Calu3 (cell line): ENCODE data around the gene OPHN1. TPM values are rescaled to one million over a fixed set of nuclear protein-coding genes. Genes with fewer than 3 reads are reported as not detected.

Source experiments
- BruUV-seq: library from RNA; stranded (reverse); fragments of 400-500 nt; replicated peaks from 2 replicates; lab custom pipeline; 2021; lab: Mats Ljungman, UMichigan
- CTCF ChIA-PET: fragments of 300-600 bp; sonication (Branson Sonifier 250); formaldehyde crosslinking; loops from one replicate; lab custom pipeline; 2022; ENCODE audit warnings: antibody characterized with exemption; lab: Charles Lee
- DNase-seq: peaks from one replicate; pipeline ENCODE4 v3.0.0; 2022
- H3K27ac Mint-ChIP-seq: one replicate; pipeline ENCODE4 v1.8.0; 2022; ENCODE audit warnings: mixed read lengths; ENCODE audit not compliant: unreplicated experiment
- H3K27me3 Mint-ChIP-seq: one replicate; pipeline ENCODE4 v1.8.0; 2022; ENCODE audit warnings: mixed read lengths; ENCODE audit not compliant: unreplicated experiment
- H3K36me3 Mint-ChIP-seq: one replicate; pipeline ENCODE4 v1.8.0; 2022; ENCODE audit warnings: mild to moderate bottlenecking, moderate library complexity, mixed read lengths; ENCODE audit not compliant: insufficient read depth, unreplicated experiment
- H3K4me1 Mint-ChIP-seq: one replicate; pipeline ENCODE4 v1.8.0; 2022; ENCODE audit warnings: mild to moderate bottlenecking, low read depth, mixed read lengths; ENCODE audit not compliant: unreplicated experiment
- H3K4me3 Mint-ChIP-seq: one replicate; pipeline ENCODE4 v1.8.0; 2022; ENCODE audit warnings: mild to moderate bottlenecking, low read depth, moderate library complexity, mixed read lengths; ENCODE audit not compliant: unreplicated experiment
- H3K9me3 Mint-ChIP-seq: one replicate; pipeline ENCODE4 v1.8.0; 2022; ENCODE audit warnings: low read depth, mixed read lengths; ENCODE audit not compliant: unreplicated experiment
- CTCF ChIP-seq: fragments of 200-600 bp; IDR thresholded peaks from one replicate; pipeline ENCODE4 v1.8.0; 2022; ENCODE audit warnings: antibody characterized with exemption; ENCODE audit not compliant: unreplicated experiment
- intact Hi-C: fragments of 100-400 bp; cut with micrococcal nuclease; formaldehyde crosslinking; loops from one replicate; pipeline ENCODE4 v1.10.0; 2022; ENCODE audit not compliant: unreplicated experiment
- total RNA-seq: library from RNA; stranded (reverse); gene quantifications from 2 replicates; pipeline ENCODE4 v1.2.3, GENCODE V29; 2022

Gene OPHN1
- total RNA-seq, 1 experiment from 2014 or later: 13.1 TPM

- no TSS peak for BruUV-seq
- no peaks in the 10 kb centered on the region for H3K9me3 Mint-ChIP-seq
- H3K4me1 Mint-ChIP-seq: peaks cover 6% of the 10 kb centered on the region
- no peak for DNase-seq
- CTCF ChIA-PET: interaction anchor here (0.7 kb wide), 1 partner anchor 95 kb away, joined by 3 read pairs; no protein-coding TSS in a partner anchor
- H3K4me3 Mint-ChIP-seq: no peak overlapping the region
- H3K27me3 Mint-ChIP-seq: no peaks in the 10 kb centered on the region
- no peak overlapping the region for H3K27ac Mint-ChIP-seq
- H3K36me3 Mint-ChIP-seq: no peaks in the 10 kb centered on the region
- intact Hi-C loops: loop anchor here (10.0 kb wide), 1 partner anchor 96 kb away; no protein-coding TSS in a partner anchor
- TF ChIP-seq CTCF: no peak
Observed at GRCh38 chrX:68048774-68049173, 384.5 kb downstream of the OPHN1 start.

- Mint-ChIP-seq H3K27ac (no peak overlapping the region), H3K9me3 (no peaks in the 10 kb centered on the region), H3K4me1 (no peaks in the 10 kb centered on the region), H3K27me3 (no peaks in the 10 kb centered on the region), H3K4me3 (no peak overlapping the region), H3K36me3 (no peaks in the 10 kb centered on the region)
- intact Hi-C loops: loop anchor here (10.0 kb wide), 1 partner anchor 100 kb away; no protein-coding TSS in a partner anchor
- DNase-seq: no peak
- CTCF ChIA-PET: no interaction called here
- BruUV-seq: no TSS peak
- no peak for TF ChIP-seq CTCF
Observed at GRCh38 chrX:68045008-68045577, 388.2 kb downstream of the OPHN1 start.

GRCh38 chrX:68043713-68044438, 389.4 kb downstream of the OPHN1 start:
- H3K9me3 Mint-ChIP-seq: no peaks in the 10 kb centered on the region
- H3K27ac Mint-ChIP-seq: no peak overlapping the region
- no peak for DNase-seq
- no peaks in the 10 kb centered on the region for H3K36me3 Mint-ChIP-seq
- H3K4me3 Mint-ChIP-seq: no peak overlapping the region
- BruUV-seq: no TSS peak
- CTCF ChIA-PET: no interaction called here
- no peaks in the 10 kb centered on the region for H3K4me1 Mint-ChIP-seq
- intact Hi-C loops: loop anchor here (10.0 kb wide), 1 partner anchor 101 kb away; no protein-coding TSS in a partner anchor
- TF ChIP-seq CTCF: no peak
- no peaks in the 10 kb centered on the region for H3K27me3 Mint-ChIP-seq

- no peak for TF ChIP-seq CTCF
- H3K36me3 Mint-ChIP-seq: no peaks in the 10 kb centered on the region
- H3K4me3 Mint-ChIP-seq: no peak overlapping the region
- no peak for DNase-seq
- H3K4me1 Mint-ChIP-seq: no peaks in the 10 kb centered on the region
- no peaks in the 10 kb centered on the region for H3K27me3 Mint-ChIP-seq
- no TSS peak for BruUV-seq
- intact Hi-C loops: loop anchor here (10.0 kb wide), 1 partner anchor 104 kb away; no protein-coding TSS in a partner anchor
- no peaks in the 10 kb centered on the region for H3K9me3 Mint-ChIP-seq
- CTCF ChIA-PET: interaction anchor here (0.6 kb wide), 1 partner anchor 434 kb away, joined by 7 read pairs; no protein-coding TSS in a partner anchor
- no peak overlapping the region for H3K27ac Mint-ChIP-seq
Observed at GRCh38 chrX:68041110-68041509, 392.2 kb downstream of the OPHN1 start.
